NT2/D1 (cell line): ENCODE results near the gene IMMP2L.

Experiments used
- SUZ12 ChIP-seq: IDR thresholded peaks from 2 replicates; pipeline ENCODE4 v1.6.1; 2011; ENCODE audit not compliant: insufficient read length, insufficient read depth; ENCODE audit errors: extremely low read depth
- YY1 ChIP-seq: IDR thresholded peaks from 2 replicates; pipeline ENCODE4 v1.6.1; 2011; ENCODE audit not compliant: insufficient read length, insufficient read depth
- ZNF274 ChIP-seq: IDR thresholded peaks from 2 replicates; pipeline ENCODE4 v1.6.1; 2011; ENCODE audit warnings: mild to moderate bottlenecking, low read depth, low read length

- TF ChIP-seq ZNF274 (no peak), YY1 (no peak), SUZ12 (no peak)
Observed at GRCh38 chr7:111210043-111210442, 352.2 kb downstream of the IMMP2L start.
